ENCODE data around the gene RAD51B.

The RAD51B gene

DNA sequence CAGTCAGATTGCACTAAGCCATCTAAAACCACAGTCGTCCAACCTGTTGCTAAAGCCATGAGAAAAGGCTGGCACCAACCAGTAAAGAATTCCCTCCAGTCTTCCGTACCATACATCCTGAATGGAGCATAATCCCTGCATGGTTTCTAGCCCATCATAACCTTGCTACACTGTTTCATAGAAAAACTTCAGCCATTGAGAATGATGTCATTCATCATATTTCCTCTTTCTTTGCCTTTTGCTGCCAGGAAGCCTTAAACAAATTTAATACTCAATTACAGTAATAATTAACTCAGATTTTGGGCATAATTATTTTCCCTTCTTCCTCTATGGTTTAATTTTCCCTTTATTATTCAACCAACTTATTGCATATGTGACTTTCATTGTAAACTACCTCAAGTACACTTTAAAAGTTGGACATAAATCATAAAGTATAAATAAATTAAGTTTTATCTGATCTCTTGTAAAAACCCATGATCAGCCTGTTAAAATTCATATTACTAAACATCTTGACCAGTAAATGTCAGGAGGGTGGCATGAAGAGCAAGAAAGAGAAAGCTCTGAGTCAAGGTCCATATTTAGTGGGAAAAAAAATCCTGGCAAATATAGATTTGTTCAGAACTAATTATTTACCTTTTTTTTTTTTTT is 708.6 kb downstream of the RAD51B start:
- Histone ChIP-seq H3K27ac (ENCODE audit: poor library complexity, severe bottlenecking) (peak overlapping the region; percentile 51), H3K27me3 (ENCODE audit: insufficient read depth, poor library complexity, severe bottlenecking) (no peaks in the 10 kb centered on the region), H3K4me1 (ENCODE audit: insufficient read depth, poor library complexity, severe bottlenecking) (peaks cover 22% of the 10 kb centered on the region), H3K36me3 (ENCODE audit: low read depth) (no peaks in the 10 kb centered on the region), H3K4me3 (ENCODE audit: severe bottlenecking) (no peak overlapping the region), H3K9me3 (ENCODE audit: severe bottlenecking) (peaks cover 22% of the 10 kb centered on the region)
- ATAC-seq (ENCODE audit: low read depth): no peak
- TF ChIP-seq, protein P1, sequence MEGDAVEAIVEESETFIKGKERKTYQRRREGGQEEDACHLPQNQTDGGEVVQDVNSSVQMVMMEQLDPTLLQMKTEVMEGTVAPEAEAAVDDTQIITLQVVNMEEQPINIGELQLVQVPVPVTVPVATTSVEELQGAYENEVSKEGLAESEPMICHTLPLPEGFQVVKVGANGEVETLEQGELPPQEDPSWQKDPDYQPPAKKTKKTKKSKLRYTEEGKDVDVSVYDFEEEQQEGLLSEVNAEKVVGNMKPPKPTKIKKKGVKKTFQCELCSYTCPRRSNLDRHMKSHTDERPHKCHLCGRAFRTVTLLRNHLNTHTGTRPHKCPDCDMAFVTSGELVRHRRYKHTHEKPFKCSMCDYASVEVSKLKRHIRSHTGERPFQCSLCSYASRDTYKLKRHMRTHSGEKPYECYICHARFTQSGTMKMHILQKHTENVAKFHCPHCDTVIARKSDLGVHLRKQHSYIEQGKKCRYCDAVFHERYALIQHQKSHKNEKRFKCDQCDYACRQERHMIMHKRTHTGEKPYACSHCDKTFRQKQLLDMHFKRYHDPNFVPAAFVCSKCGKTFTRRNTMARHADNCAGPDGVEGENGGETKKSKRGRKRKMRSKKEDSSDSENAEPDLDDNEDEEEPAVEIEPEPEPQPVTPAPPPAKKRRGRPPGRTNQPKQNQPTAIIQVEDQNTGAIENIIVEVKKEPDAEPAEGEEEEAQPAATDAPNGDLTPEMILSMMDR (IDR thresholded peaks at IDR 0.05; ENCODE audit: poor library complexity, severe bottlenecking): no peak
- no peak for DNase-seq (ENCODE audit: low spot score)

DNA sequence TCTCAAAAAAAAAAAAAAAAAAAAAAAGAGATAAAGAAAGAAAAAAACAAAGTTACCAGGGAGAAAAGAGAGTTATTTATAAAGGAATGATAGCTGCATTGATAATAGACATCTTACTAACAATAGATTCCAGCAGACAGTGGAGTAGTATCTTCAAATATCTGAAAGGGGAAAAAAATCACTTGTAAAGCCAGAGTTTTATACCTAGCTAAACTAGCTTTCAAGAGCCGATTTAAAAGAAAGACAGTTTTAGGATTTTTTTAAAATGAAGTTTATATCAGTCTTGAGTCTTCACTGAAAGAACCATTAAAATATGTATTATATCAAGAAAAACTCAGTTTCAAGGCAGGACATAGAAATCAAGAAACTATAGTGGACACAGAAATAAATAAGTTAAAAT is 710.9 kb downstream of the RAD51B start:
- no peaks in the 10 kb centered on the region for H3K27me3 ChIP-seq (ENCODE audit: insufficient read depth, poor library complexity, severe bottlenecking)
- TF ChIP-seq, protein P1 (IDR thresholded peaks at IDR 0.05; ENCODE audit: poor library complexity, severe bottlenecking): no peak
- H3K36me3 ChIP-seq (ENCODE audit: low read depth): no peaks in the 10 kb centered on the region
- H3K9me3 ChIP-seq (ENCODE audit: severe bottlenecking): peaks cover 22% of the 10 kb centered on the region
- no peak overlapping the region for H3K4me3 ChIP-seq (ENCODE audit: severe bottlenecking)
- ATAC-seq (ENCODE audit: low read depth) (no peak), DNase-seq (ENCODE audit: low spot score) (no peak)
- peaks cover 27% of the 10 kb centered on the region for H3K4me1 ChIP-seq (ENCODE audit: insufficient read depth, poor library complexity, severe bottlenecking)
- no peak overlapping the region for H3K27ac ChIP-seq (ENCODE audit: poor library complexity, severe bottlenecking)

DNA sequence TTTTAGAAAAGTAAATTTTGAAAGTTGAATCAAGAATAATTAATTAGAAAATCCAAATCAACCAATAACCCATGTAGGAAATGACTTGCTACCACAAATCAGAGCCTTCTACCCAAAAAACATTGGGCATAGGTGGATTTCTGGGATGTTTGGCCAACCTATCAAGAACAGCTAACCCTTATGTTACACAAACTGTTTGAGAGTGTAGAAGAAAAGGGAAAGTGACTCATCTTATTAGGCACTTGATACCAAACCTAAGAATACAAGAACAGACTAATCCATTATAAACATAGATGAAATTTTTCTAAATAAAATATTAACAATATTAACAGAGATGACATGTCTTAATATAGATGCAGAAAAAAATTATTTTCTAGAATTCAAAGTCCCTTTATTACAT is 712.9 kb downstream of the RAD51B start:
- DNase-seq (ENCODE audit: low spot score) (no peak), ATAC-seq (ENCODE audit: low read depth) (no peak)
- H3K4me1 ChIP-seq (ENCODE audit: insufficient read depth, poor library complexity, severe bottlenecking): peaks cover 21% of the 10 kb centered on the region
- H3K4me3 ChIP-seq (ENCODE audit: severe bottlenecking): no peak overlapping the region
- peak overlapping the region; percentile 99 for H3K27ac ChIP-seq (ENCODE audit: poor library complexity, severe bottlenecking)
- peaks cover 22% of the 10 kb centered on the region for H3K9me3 ChIP-seq (ENCODE audit: severe bottlenecking)
- TF ChIP-seq, protein P1 (IDR thresholded peaks at IDR 0.05; ENCODE audit: poor library complexity, severe bottlenecking): no peak
- H3K36me3 ChIP-seq (ENCODE audit: low read depth): no peaks in the 10 kb centered on the region
- no peaks in the 10 kb centered on the region for H3K27me3 ChIP-seq (ENCODE audit: insufficient read depth, poor library complexity, severe bottlenecking)

DNA sequence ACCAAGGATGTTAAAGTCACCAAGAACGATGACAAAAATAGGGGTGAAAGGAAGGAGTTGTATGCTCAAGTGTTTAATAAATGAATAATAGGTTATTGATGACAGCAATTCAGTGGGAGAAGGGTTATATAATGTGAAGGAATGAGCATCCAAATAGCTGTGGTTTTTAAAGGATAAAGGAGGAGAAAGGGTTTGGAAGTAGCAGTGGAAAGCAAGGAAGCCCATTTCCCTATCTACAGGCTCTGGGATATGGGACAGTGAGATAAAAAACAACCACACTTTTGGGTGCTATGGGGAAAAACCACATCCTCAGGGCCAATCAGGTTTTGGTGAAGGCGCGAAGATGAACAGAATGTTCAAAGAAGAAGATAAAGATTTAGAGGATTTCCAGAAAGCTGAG is 714.7 kb downstream of the RAD51B start:
- TF ChIP-seq, protein P1 (IDR thresholded peaks at IDR 0.05; ENCODE audit: poor library complexity, severe bottlenecking): no peak
- ATAC-seq (ENCODE audit: low read depth) (no peak), DNase-seq (ENCODE audit: low spot score) (no peak)
- H3K9me3 ChIP-seq (ENCODE audit: severe bottlenecking): peaks cover 22% of the 10 kb centered on the region
- H3K4me3 ChIP-seq (ENCODE audit: severe bottlenecking): no peak overlapping the region
- H3K27ac ChIP-seq (ENCODE audit: poor library complexity, severe bottlenecking): peak overlapping the region; percentile 99
- H3K27me3 ChIP-seq (ENCODE audit: insufficient read depth, poor library complexity, severe bottlenecking): no peaks in the 10 kb centered on the region
- H3K36me3 ChIP-seq (ENCODE audit: low read depth): no peaks in the 10 kb centered on the region
- peaks cover 16% of the 10 kb centered on the region for H3K4me1 ChIP-seq (ENCODE audit: insufficient read depth, poor library complexity, severe bottlenecking)

DNA sequence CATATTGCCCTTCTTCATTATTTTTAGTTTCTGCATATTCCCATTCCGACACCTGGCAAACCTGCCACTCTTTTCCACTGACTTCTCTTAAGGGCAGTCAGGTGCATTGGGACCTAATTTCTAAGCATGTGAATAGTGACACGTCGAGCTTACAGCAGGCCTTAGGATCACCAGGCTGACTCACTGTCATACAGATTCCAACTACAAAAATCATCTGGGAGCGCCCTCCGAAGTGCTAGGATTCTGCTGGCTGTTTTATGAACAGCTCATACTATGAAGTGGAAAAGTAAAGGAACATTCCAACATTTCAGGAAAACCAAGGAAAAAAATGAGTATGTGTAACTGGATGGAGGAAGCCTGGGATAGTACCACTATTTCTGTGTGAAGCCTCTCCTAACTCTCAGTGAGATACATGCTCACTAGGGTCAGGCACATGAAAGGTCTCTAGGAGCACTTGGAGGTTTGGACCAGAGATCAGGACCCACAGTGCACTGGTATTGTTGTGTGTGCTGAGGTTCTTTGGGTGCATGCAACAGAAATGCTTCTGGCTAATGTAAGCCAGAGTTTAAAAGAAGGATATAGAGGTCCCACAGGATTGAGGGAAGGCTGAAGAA is 715.9 kb downstream of the RAD51B start:
- TF ChIP-seq, protein P1 (IDR thresholded peaks at IDR 0.05; ENCODE audit: poor library complexity, severe bottlenecking): peak; percentile 29
- Histone ChIP-seq H3K4me3 (ENCODE audit: severe bottlenecking) (no peak overlapping the region), H3K27me3 (ENCODE audit: insufficient read depth, poor library complexity, severe bottlenecking) (no peaks in the 10 kb centered on the region), H3K36me3 (ENCODE audit: low read depth) (no peaks in the 10 kb centered on the region), H3K27ac (ENCODE audit: poor library complexity, severe bottlenecking) (peak overlapping the region; percentile 99), H3K4me1 (ENCODE audit: insufficient read depth, poor library complexity, severe bottlenecking) (peaks cover 16% of the 10 kb centered on the region), H3K9me3 (ENCODE audit: severe bottlenecking) (peaks cover 15% of the 10 kb centered on the region)
- peak; percentile 98 for ATAC-seq (ENCODE audit: low read depth)
- DNase-seq (ENCODE audit: low spot score): peak; percentile 84

Data from RWPE2 (cell line).